Vagina (tissue), 2 donors: ENCODE results near the gene FRMD4A. TPM values are rescaled to one million over a fixed set of nuclear protein-coding genes. Genes with fewer than 3 reads are reported as not detected.
"Not testable (repeated sequence)": the region's sequence is repeated elsewhere in the genome, so short reads cannot be mapped to it uniquely, and the experiment has no call there.

ENCODE experiments used
- DNase-seq, 2 donors: peaks; one replicate each; pipeline ENCODE4 v3.0.0-alpha.2; 2017; ENCODE audit errors: extremely low spot score in 2 of 2
- H3K27ac ChIP-seq: fragments of 200-600 bp; sonication (generic); one replicate; pipeline ENCODE4 v1.5.1; 2019
- H3K27me3 ChIP-seq: fragments of 200-600 bp; sonication (generic); one replicate; pipeline ENCODE4 v1.5.1; 2019
- H3K36me3 ChIP-seq, 2 donors: fragments of 200-600 bp; sonication (generic); one replicate each; pipeline ENCODE4 v1.5.1; 2017 to 2019
- H3K4me1 ChIP-seq: fragments of 200-600 bp; sonication (generic); one replicate; pipeline ENCODE4 v1.5.1; 2019
- H3K4me3 ChIP-seq, 2 donors: fragments of 200-600 bp; sonication (generic); 1 replicate in 1 of 2; 2 replicates in 1 of 2; pipeline ENCODE4 v1.5.1; 2016 to 2019
- H3K9me3 ChIP-seq: fragments of 200-600 bp; sonication (generic); one replicate; pipeline ENCODE4 v1.5.1; 2019
- POLR2A ChIP-seq, 2 donors: fragments of 450-650 bp; IDR thresholded peaks; one replicate each; pipeline ENCODE4 v1.6.1; 2017; ENCODE audit warnings: antibody characterized with exemption in 2 of 2, mild to moderate bottlenecking in 2 of 2, moderate library complexity in 2 of 2
- POLR2AphosphoS5 ChIP-seq, 2 donors: sonication (generic); formaldehyde crosslinking; IDR thresholded peaks; one replicate each; pipeline ENCODE4 v1.9.0; 2017; ENCODE audit warnings: antibody characterized with exemption in 2 of 2, mild to moderate bottlenecking in 2 of 2, low read depth in 1 of 2; ENCODE audit not compliant: insufficient read depth in 1 of 2
- intact Hi-C: fragments of 100-400 bp; cut with DNase I; formaldehyde crosslinking; loops from one replicate; pipeline ENCODE4 v1.15.1; 2023
- total RNA-seq: library from RNA; depleted of rRNA; stranded (reverse); fragments of >200 nt; gene quantifications from one replicate; pipeline ENCODE4 v1.2.3, GENCODE V29; 2016
- TF ChIP-seq, protein P1 (sequence below), 3 experiments: fragments of 450-650 bp in 2 of 3; fragments of 200-600 bp in 1 of 3; sonication (generic) in 1 of 3; IDR thresholded peaks; one replicate each; pipeline ENCODE4 v1.5.1; 2017 to 2019; ENCODE audit warnings: antibody characterized with exemption in 3 of 3, mild to moderate bottlenecking in 2 of 3, moderate library complexity in 2 of 3

FRMD4A gene
- total RNA-seq, 1 donor from 2014 or later = 24.8 TPM

DNA sequence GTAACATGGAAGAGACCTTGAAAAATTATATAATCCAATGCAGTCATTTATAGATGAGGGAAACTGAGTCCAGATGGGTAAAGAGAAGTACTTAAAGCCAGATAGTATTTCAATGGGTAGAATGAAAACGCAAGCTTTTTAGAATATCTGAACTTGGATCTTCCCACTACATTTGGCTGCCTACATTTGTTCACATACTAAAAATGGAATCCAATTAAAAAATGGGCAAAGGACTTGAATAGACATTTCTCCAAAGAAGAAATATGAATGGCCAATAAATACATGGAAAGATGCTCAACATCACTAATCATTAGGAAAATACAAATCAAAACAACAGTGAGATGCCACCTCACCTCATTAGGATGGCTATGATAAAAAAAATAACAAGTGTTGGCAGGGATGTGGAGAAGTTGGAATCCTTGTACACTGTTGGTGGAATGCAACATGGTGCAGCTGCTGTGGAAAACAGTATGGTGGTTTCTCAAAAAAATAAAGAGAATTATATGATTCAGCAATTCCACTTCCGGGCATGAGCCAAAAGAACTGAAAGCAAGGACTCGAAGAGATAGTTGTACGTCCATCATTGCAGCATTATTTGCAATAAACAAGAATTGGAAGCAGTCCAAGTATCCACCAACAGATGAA is 188.0 kb downstream of the FRMD4A start:
- H3K9me3 ChIP-seq = no peaks in the 10 kb centered on the region
- no peaks in the 10 kb centered on the region for H3K36me3 ChIP-seq
- H3K4me3 ChIP-seq = no peak overlapping the region
- H3K27ac ChIP-seq = no peak overlapping the region
- TF ChIP-seq, protein P1, sequence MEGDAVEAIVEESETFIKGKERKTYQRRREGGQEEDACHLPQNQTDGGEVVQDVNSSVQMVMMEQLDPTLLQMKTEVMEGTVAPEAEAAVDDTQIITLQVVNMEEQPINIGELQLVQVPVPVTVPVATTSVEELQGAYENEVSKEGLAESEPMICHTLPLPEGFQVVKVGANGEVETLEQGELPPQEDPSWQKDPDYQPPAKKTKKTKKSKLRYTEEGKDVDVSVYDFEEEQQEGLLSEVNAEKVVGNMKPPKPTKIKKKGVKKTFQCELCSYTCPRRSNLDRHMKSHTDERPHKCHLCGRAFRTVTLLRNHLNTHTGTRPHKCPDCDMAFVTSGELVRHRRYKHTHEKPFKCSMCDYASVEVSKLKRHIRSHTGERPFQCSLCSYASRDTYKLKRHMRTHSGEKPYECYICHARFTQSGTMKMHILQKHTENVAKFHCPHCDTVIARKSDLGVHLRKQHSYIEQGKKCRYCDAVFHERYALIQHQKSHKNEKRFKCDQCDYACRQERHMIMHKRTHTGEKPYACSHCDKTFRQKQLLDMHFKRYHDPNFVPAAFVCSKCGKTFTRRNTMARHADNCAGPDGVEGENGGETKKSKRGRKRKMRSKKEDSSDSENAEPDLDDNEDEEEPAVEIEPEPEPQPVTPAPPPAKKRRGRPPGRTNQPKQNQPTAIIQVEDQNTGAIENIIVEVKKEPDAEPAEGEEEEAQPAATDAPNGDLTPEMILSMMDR (IDR thresholded peaks at IDR 0.05) = no peak
- no peak for TF ChIP-seq POLR2AphosphoS5 (IDR thresholded peaks at IDR 0.05; ENCODE audit: insufficient read depth in 1 of 2, low read depth in 1 of 2)
- no peak for DNase-seq
- H3K27me3 ChIP-seq = no peaks in the 10 kb centered on the region
- no peaks in the 10 kb centered on the region for H3K4me1 ChIP-seq
- intact Hi-C loops = no loop called here

DNA sequence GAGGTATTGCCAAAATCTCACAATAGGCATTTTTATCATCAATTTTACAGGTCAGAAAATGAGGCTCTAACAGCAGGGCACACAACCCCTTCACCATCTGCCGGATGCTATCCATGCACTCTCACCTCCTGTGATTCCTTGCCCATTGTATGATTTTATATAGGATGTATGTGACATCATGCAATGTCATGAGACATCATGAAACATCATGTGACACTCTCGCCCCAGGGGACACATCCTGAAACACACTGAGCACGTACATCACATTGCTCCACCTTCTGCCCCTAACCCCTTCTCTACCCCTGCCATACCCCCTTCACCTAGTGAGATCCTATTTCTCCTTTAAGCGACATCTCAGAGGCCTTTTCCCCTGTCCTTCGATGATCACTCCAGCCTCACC is 189.4 kb downstream of the FRMD4A start:
- Histone ChIP-seq H3K27me3 (no peaks in the 10 kb centered on the region), H3K4me3 (no peak overlapping the region), H3K27ac (no peak overlapping the region), H3K9me3 (no peaks in the 10 kb centered on the region), H3K36me3 (no peaks in the 10 kb centered on the region), H3K4me1 (no peaks in the 10 kb centered on the region)
- DNase-seq = no peak
- TF ChIP-seq POLR2A (IDR thresholded peaks at IDR 0.05) = no peak
- no peak for TF ChIP-seq POLR2AphosphoS5 (IDR thresholded peaks at IDR 0.05; ENCODE audit: insufficient read depth in 1 of 2, low read depth in 1 of 2)
- TF ChIP-seq, protein P1 (IDR thresholded peaks at IDR 0.05) = no peak
- intact Hi-C loops = no loop called here

DNA sequence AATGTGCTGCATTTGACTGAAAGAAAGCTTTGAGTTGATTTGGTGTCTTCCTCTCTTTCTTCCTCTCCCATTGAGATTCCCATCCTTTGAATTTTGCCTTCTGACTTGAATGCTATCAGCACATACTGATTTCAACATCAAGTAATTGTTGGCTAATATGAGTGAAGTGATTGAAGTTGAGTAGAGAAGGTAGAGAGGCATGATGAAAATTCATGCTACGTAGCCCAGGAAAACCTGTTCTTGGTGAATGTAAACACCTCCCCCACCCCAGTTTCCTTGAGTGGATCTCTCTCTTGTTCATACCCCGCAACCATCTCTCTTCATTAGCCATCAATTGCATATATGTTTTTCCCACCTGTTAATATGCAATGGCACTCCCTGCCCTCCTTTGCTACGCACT is 193.3 kb downstream of the FRMD4A start:
- H3K36me3 ChIP-seq = no peaks in the 10 kb centered on the region
- H3K4me1 ChIP-seq = no peaks in the 10 kb centered on the region
- intact Hi-C loops = no loop called here
- H3K4me3 ChIP-seq = no peak overlapping the region
- no peaks in the 10 kb centered on the region for H3K27me3 ChIP-seq
- TF ChIP-seq POLR2A (IDR thresholded peaks at IDR 0.05) (no peak), POLR2AphosphoS5 (IDR thresholded peaks at IDR 0.05; ENCODE audit: insufficient read depth in 1 of 2, low read depth in 1 of 2) (no peak)
- TF ChIP-seq, protein P1 (IDR thresholded peaks at IDR 0.05) = no peak
- no peak overlapping the region for H3K27ac ChIP-seq
- H3K9me3 ChIP-seq = no peaks in the 10 kb centered on the region
- no peak for DNase-seq

DNA sequence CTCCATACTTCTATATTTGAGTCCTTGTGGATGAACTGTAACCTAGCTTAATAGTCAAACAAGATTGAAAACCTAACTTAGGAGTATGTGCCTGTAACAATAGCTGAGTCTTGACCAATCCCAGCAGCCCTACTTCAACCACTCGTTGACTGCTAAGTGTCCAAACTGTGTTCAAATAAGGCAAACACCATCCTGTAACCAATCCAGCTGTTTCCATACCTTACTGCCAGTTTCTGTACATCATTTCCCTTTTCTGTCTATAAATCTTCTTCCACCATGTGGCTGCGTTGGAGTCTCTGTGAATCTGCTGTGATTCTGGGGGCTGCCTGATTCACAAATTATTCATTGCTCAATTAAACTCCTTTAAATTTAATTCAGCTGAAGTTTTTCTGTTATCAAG is 195.5 kb downstream of the FRMD4A start:
- H3K9me3 ChIP-seq, H3K36me3 ChIP-seq, intact Hi-C loops, H3K27me3 ChIP-seq, DNase-seq, H3K4me1 ChIP-seq, H3K4me3 ChIP-seq, H3K27ac ChIP-seq: not testable (repeated sequence)

DNA sequence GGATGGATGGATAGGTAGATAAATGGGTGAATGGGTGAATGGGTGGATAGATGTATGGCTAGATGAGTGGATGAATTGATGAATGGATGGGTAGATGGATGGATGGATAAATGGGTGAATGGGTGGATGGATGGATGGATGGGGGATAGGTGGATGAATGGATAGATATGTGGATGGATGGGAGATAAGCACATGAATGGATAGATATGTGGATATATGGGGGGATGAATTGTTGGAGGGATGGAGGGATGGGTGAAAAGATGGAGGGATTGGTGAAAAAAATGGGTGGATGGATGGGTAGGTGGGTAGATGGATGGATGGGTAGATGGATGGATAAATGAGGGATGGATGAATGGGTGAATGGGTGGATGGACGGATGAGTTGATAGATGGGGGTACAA is 196.4 kb downstream of the FRMD4A start:
- intact Hi-C loops = no loop called here
- H3K27me3 ChIP-seq = no peaks in the 10 kb centered on the region
- H3K36me3 ChIP-seq = no peaks in the 10 kb centered on the region
- no peaks in the 10 kb centered on the region for H3K9me3 ChIP-seq
- TF ChIP-seq POLR2AphosphoS5 (IDR thresholded peaks at IDR 0.05; ENCODE audit: insufficient read depth in 1 of 2, low read depth in 1 of 2) (no peak), POLR2A (IDR thresholded peaks at IDR 0.05) (no peak)
- TF ChIP-seq, protein P1 (IDR thresholded peaks at IDR 0.05) = no peak
- H3K4me3 ChIP-seq = no peak overlapping the region
- no peak for DNase-seq
- no peak overlapping the region for H3K27ac ChIP-seq
- no peaks in the 10 kb centered on the region for H3K4me1 ChIP-seq
